ENCODE measurements around the gene HIRIP3. TPM values are rescaled to one million over a fixed set of nuclear protein-coding genes. Genes with fewer than 3 reads are reported as not detected.

The HIRIP3 gene
- total and polyA plus RNA-seq, 2 of the 8 experiments (the other 6 are each of a cell fraction or from before 2014, with no cell fraction given): 11.9 to 18.5 TPM

GRCh38 chr16:30033270-30033669 is 37.9 kb upstream of the HIRIP3 start:
- peaks cover 10% of the 10 kb centered on the region; the same call in 1 of the 2 replicates for H3K23me2 ChIP-seq (ENCODE audit: low read depth, low read length)
- H3K23ac ChIP-seq (ENCODE audit: insufficient read length): no peak overlapping the region
- H3K4me1 ChIP-seq (replicated peaks in 1 of 4; ENCODE audit: control insufficient read depth in 3 of 4, insufficient read depth in 4 of 4, low read length in 3 of 4): peaks cover 0 to 23% (median 19%) of the 10 kb centered on the region in 4 experiments; a peak in 6 of 7 replicates
- no peak overlapping the region for H2AFZ ChIP-seq (ENCODE audit: low read length)
- H3K56ac ChIP-seq (replicated peaks; ENCODE audit: insufficient read length, low read depth, low read length): no peak overlapping the region
- H3K9me3 ChIP-seq (ENCODE audit: insufficient read depth in 2 of 2, low read depth in 1 of 2, low read length in 1 of 2): no peaks in the 10 kb centered on the region
- 88% methylated on average over 7 of the region's 7 CpGs; no CpG with 5 or more reads in 1 of the 2 experiments for WGBS, 2 experiments (ENCODE audit: extremely low coverage in 1 of 2, insufficient coverage in 1 of 2, insufficient read length in 1 of 2, insufficient replicate concordance in 2 of 2, low coverage in 1 of 2, low lambda C conversion rate in 2 of 2, missing lambda C conversion rate in 1 of 2)
- H3K27me3 ChIP-seq (replicated peaks in 1 of 4; ENCODE audit: control insufficient read depth in 3 of 4, extremely low read depth in 1 of 4, insufficient read depth in 3 of 4, low read length in 3 of 4): peaks cover 0 to 14% (median 5%) of the 10 kb centered on the region in 4 experiments; a peak in 2 of 7 replicates
- peaks cover 7 to 8% of the 10 kb centered on the region in 2 experiments for H4K20me1 ChIP-seq (replicated peaks in 1 of 2; ENCODE audit: control insufficient read depth in 1 of 2, insufficient read depth in 2 of 2, low read length in 2 of 2)
- no peak overlapping the region for H4K5ac ChIP-seq (ENCODE audit: insufficient read length, low read depth, low read length)
- no peaks in the 10 kb centered on the region for H3K79me2 ChIP-seq (ENCODE audit: control insufficient read depth in 1 of 2, insufficient read depth in 2 of 2, low read length in 2 of 2)
- no peak overlapping the region for H3K14ac ChIP-seq (ENCODE audit: insufficient read length)
- DNase-seq (ENCODE audit: low read depth in 1 of 2, low spot score in 2 of 2) (no peak), FAIRE-seq (no peak)
- H3K4ac ChIP-seq (replicated peaks; ENCODE audit: insufficient read length, low read depth, low read length): no peak overlapping the region
- no peak overlapping the region for H3K4me2 ChIP-seq (ENCODE audit: insufficient read depth in 1 of 2, low read depth in 2 of 2, low read length in 2 of 2)
- no peak overlapping the region for H2BK20ac ChIP-seq (ENCODE audit: low read length)
- H3K18ac ChIP-seq (ENCODE audit: extremely low read depth, low read length): no peak overlapping the region
- H2AK5ac ChIP-seq (ENCODE audit: low read depth, low read length): no peak overlapping the region
- ChIA-PET POLR2A (ENCODE audit: partially characterized antibody) (interaction anchor here (1.9 to 4.2 kb wide), 3 partner anchors 12 to 33 kb away, joined by 6 to 25 read pairs (median 9); partner anchors contain the start of gene ALDOA), CTCF (ENCODE audit: partially characterized antibody) (interaction anchor here (0.6 to 2.7 kb wide), 13 partner anchors 10 to 271 kb away, joined by 3 to 25 read pairs (median 12); a partner anchor contains a TSS)
- H3K79me1 ChIP-seq (ENCODE audit: low read depth, low read length): peaks cover 5% of the 10 kb centered on the region; the same call in 1 of the 2 replicates
- TF ChIP-seq SUZ12 (IDR thresholded peaks at IDR 0.05; ENCODE audit: low read length): no peak
- no peak for TF ChIP-seq ASH2L (IDR thresholded peaks at IDR 0.05; ENCODE audit: low read length)
- TF ChIP-seq SAP30 (IDR thresholded peaks at IDR 0.05; ENCODE audit: insufficient read depth, insufficient replicate concordance, low read length): no peak
- TF ChIP-seq ZNF274 (IDR thresholded peaks at IDR 0.05; ENCODE audit: borderline replicate concordance, extremely low read depth, low read length): no peak
- no peak for TF ChIP-seq HDAC6 (IDR thresholded peaks at IDR 0.05; ENCODE audit: low read depth, low read length)
- TF ChIP-seq NANOG (IDR thresholded peaks at IDR 0.05; ENCODE audit: insufficient read depth, low read depth, low read length, poor library complexity, severe bottlenecking): no peak
- no peak for TF ChIP-seq CREB1 (IDR thresholded peaks at IDR 0.05)
- H3K27ac ChIP-seq (ENCODE audit: low read depth, low read length): no peak overlapping the region
- no peak overlapping the region for H2BK5ac ChIP-seq (ENCODE audit: low read depth, low read length)
- no peak overlapping the region for H2BK12ac ChIP-seq (ENCODE audit: low read depth, low read length)
- H2BK120ac ChIP-seq (replicated peaks; ENCODE audit: low read depth, low read length): no peak overlapping the region
- no peak overlapping the region for H4K91ac ChIP-seq (replicated peaks; ENCODE audit: insufficient read length, low read length)
- H3K4me3 ChIP-seq (ENCODE audit: extremely low read depth in 1 of 4, insufficient read depth in 2 of 4, low read depth in 3 of 4, low read length in 4 of 4): no peak overlapping the region
- H3K9ac ChIP-seq (replicated peaks in 1 of 4; ENCODE audit: extremely low read depth in 1 of 4, low read depth in 3 of 4, low read length in 3 of 4): no peak overlapping the region
- no peak overlapping the region for H4K8ac ChIP-seq (ENCODE audit: extremely low read depth, insufficient read depth, low read length)
- H2BK15ac ChIP-seq (ENCODE audit: low read length): no peak overlapping the region
- no peaks in the 10 kb centered on the region for H3K36me3 ChIP-seq (ENCODE audit: control insufficient read depth in 2 of 4, insufficient read depth in 4 of 4, low read length in 3 of 4)
